DND-41 (cell line): ENCODE measurements around the gene FAM163B.

ENCODE experiments used
- CTCF ChIP-seq: IDR thresholded peaks from 2 replicates; pipeline ENCODE4 v1.5.1; 2012; ENCODE audit warnings: borderline replicate concordance, low read length, moderate library complexity, mild to moderate bottlenecking; ENCODE audit not compliant: poor library complexity, severe bottlenecking; ENCODE audit errors: extremely low read depth
- EZH2 ChIP-seq: IDR thresholded peaks from 3 replicates; pipeline ENCODE4 v1.6.1; 2012; ENCODE audit warnings: borderline replicate concordance, low read depth, mild to moderate bottlenecking, moderate library complexity, low read length, inconsistent platforms; ENCODE audit not compliant: severe bottlenecking

- TF ChIP-seq CTCF (no peak), EZH2 (no peak)
These were observed 33.8 kb downstream of the FAM163B start for GRCh38 chr9:133575186-133576030.
